Choroid plexus epithelial cell (primary cell): ENCODE results near the gene ZNF778.

ENCODE experiments used
- DNase-seq: peaks from one replicate; pipeline ENCODE4 v3.0.0-alpha.2; 2010; ENCODE audit warnings: low read depth
- H3K4me3 ChIP-seq: 2 replicates; pipeline ENCODE4 v1.5.1; 2011; ENCODE audit warnings: low read depth, mild to moderate bottlenecking, control low read depth, low read length, moderate library complexity
- TF ChIP-seq, protein P1 (sequence below): conservative IDR thresholded peaks from 2 replicates; pipeline ENCODE4 v1.5.1; 2011; ENCODE audit warnings: low read depth, mild to moderate bottlenecking, control low read depth, inconsistent platforms, low read length, moderate library complexity

The ZNF778 gene

DNA sequence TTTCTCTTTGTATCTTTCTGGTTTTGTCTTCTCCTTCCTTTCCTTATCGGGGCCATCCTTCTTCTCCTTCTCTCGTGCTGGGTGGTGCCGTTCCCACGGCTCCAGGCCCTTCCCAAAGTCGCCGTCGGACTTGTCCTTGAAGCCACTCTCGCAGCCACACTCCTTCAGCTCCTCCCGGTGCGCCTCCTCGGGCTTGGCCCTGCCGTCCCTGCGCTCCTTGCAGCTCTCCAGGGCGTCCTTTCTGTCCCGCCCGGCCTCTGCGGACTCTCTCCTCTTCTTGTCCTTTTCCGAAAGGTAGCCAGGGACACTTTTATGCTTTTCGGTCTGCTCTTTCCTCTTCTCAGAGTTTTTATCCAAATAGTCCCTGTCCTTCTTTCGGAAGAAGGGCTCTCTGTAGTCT is 65.9 kb downstream of the ZNF778 start:
- TF ChIP-seq, protein P1, sequence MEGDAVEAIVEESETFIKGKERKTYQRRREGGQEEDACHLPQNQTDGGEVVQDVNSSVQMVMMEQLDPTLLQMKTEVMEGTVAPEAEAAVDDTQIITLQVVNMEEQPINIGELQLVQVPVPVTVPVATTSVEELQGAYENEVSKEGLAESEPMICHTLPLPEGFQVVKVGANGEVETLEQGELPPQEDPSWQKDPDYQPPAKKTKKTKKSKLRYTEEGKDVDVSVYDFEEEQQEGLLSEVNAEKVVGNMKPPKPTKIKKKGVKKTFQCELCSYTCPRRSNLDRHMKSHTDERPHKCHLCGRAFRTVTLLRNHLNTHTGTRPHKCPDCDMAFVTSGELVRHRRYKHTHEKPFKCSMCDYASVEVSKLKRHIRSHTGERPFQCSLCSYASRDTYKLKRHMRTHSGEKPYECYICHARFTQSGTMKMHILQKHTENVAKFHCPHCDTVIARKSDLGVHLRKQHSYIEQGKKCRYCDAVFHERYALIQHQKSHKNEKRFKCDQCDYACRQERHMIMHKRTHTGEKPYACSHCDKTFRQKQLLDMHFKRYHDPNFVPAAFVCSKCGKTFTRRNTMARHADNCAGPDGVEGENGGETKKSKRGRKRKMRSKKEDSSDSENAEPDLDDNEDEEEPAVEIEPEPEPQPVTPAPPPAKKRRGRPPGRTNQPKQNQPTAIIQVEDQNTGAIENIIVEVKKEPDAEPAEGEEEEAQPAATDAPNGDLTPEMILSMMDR, result no peak
- H3K4me3 ChIP-seq, result no peak overlapping the region
- DNase-seq, result no peak

DNA sequence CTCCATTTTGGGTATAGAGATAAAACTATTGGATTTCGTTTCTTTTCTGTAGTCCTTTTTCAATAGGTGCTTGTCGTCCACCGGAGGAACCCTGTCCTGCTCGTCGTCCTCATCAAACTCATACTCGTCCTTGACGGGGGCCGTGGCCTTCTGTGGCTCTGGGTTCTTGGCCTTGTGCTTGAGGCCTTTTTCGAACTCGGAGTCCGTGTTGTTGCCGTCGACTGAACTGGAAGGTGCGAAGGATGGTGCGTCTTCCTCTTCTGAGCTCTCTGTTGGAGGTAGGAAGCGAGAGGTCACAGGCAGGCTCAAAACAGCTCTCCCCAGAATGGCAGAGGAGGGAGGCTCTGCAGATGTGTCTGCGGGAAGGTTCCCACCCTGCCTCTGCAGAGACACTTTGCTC is 67.9 kb downstream of the ZNF778 start:
- H3K4me3 ChIP-seq, result no peak overlapping the region
- TF ChIP-seq, protein P1, result no peak
- no peak for DNase-seq

DNA sequence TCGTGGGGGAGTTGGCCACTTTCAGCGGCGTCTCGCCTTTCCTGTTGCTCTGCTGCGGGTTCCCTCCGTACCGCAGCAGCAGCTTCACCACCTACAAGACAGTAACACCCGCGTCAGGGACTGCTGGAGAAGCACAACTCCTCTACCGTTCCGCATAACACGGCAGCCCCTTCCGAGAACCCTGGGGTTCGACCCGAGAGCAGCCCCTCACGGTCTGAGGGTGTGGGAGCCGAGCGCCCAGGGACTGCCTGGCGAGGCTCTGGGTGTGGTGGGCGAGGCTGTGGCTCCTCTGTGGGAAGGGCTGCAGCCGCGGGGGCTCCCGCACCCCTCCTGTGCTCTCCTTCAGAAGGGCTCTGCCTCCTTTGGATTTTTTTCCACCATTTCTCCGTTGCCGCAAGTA is 68.6 kb downstream of the ZNF778 start:
- no peak for DNase-seq
- TF ChIP-seq, protein P1, result no peak
- no peak overlapping the region for H3K4me3 ChIP-seq
